GM23338 (cell line): ENCODE measurements around the gene CASQ2. TPM values are rescaled to one million over a fixed set of nuclear protein-coding genes. Genes with fewer than 3 reads are reported as not detected.

Source experiments
- ATAC-seq: fragments of 200-7000 bp; cut with Tn5 transposase; 3 replicates; pipeline ENCODE4 v1.9.1; 2020
- DNase-seq: peaks from one replicate; pipeline ENCODE4 v3.0.0-alpha.2; 2015; ENCODE audit warnings: low spot score
- H2AFZ ChIP-seq: fragments of 200-600 bp; sonication (generic); 2 replicates; pipeline ENCODE4 v1.8.0; 2016; ENCODE audit warnings: antibody characterized with exemption, mild to moderate bottlenecking, moderate library complexity
- H3F3A ChIP-seq: fragments of 200-600 bp; sonication (generic); replicated peaks from 2 replicates; pipeline ENCODE4 v1.8.0; 2017; ENCODE audit warnings: antibody characterized with exemption, mixed run types, low read depth
- H3K27ac ChIP-seq: fragments of 200-600 bp; sonication (generic); 2 replicates; pipeline ENCODE4 v1.6.1; 2016; ENCODE audit warnings: low read depth
- H3K27me3 ChIP-seq: fragments of 200-600 bp; sonication (generic); 2 replicates; pipeline ENCODE4 v1.8.0; 2016; ENCODE audit warnings: mild to moderate bottlenecking, mixed run types, moderate library complexity; ENCODE audit not compliant: insufficient read depth
- H3K36me3 ChIP-seq: fragments of 200-600 bp; sonication (generic); 2 replicates; pipeline ENCODE4 v1.8.0; 2016; ENCODE audit warnings: mild to moderate bottlenecking; ENCODE audit not compliant: insufficient read depth
- H3K4me1 ChIP-seq: fragments of 200-600 bp; sonication (generic); 2 replicates; pipeline ENCODE4 v1.8.0; 2016; ENCODE audit warnings: mild to moderate bottlenecking, moderate library complexity; ENCODE audit not compliant: insufficient read depth
- H3K4me2 ChIP-seq: fragments of 200-600 bp; sonication (generic); 2 replicates; pipeline ENCODE4 v1.7.1; 2017; ENCODE audit warnings: mixed run types
- H3K4me3 ChIP-seq: fragments of 200-600 bp; sonication (generic); 2 replicates; pipeline ENCODE4 v1.6.1; 2016; ENCODE audit warnings: mixed run types
- H3K79me2 ChIP-seq: fragments of 200-600 bp; sonication (generic); replicated peaks from 2 replicates; pipeline ENCODE4 v1.8.0; 2017; ENCODE audit warnings: mild to moderate bottlenecking; ENCODE audit not compliant: insufficient read depth
- H3K9me2 ChIP-seq: fragments of 200-600 bp; sonication (generic); 2 replicates; pipeline ENCODE4 v1.8.0; 2017; ENCODE audit not compliant: insufficient read depth
- H4K20me1 ChIP-seq: fragments of 200-600 bp; sonication (generic); replicated peaks from 2 replicates; pipeline ENCODE4 v1.8.0; 2017; ENCODE audit warnings: mild to moderate bottlenecking; ENCODE audit not compliant: insufficient read depth
- H3K27ac Mint-ChIP-seq: 2 replicates; pipeline ENCODE4 v1.8.0; 2020; ENCODE audit warnings: inconsistent platforms, mild to moderate bottlenecking, moderate library complexity, mixed read lengths
- H3K27me3 Mint-ChIP-seq: 3 replicates; pipeline ENCODE4 v1.8.0; 2022; ENCODE audit warnings: low read depth, mild to moderate bottlenecking, moderate library complexity, mixed read lengths, inconsistent platforms; ENCODE audit not compliant: insufficient read depth, poor library complexity
- H3K36me3 Mint-ChIP-seq: 3 replicates; pipeline ENCODE4 v1.8.0; 2021; ENCODE audit warnings: low read depth, mild to moderate bottlenecking, inconsistent platforms, moderate library complexity, mixed read lengths
- H3K4me1 Mint-ChIP-seq: 3 replicates; pipeline ENCODE4 v1.8.0; 2020; ENCODE audit warnings: mild to moderate bottlenecking, inconsistent platforms, mixed read lengths
- H3K4me3 Mint-ChIP-seq: 3 replicates; pipeline ENCODE4 v1.8.0; 2021; ENCODE audit warnings: moderate library complexity, mild to moderate bottlenecking, inconsistent platforms, mixed read lengths
- H3K9me3 Mint-ChIP-seq: 3 replicates; pipeline ENCODE4 v1.8.0; 2020; ENCODE audit warnings: moderate library complexity, mild to moderate bottlenecking, inconsistent platforms, mixed read lengths
- CREB1 ChIP-seq: fragments of 250-450 bp; sonication (Bioruptor Pico); IDR thresholded peaks from 2 replicates; pipeline ENCODE4 v1.5.0; 2020; ENCODE audit warnings: low read depth, mild to moderate bottlenecking, moderate library complexity
- CTCF ChIP-seq, 2 experiments: fragments of 200-600 bp in 1 of 2; sonication (generic) in 1 of 2; conservative IDR thresholded peaks; 2 replicates each; pipeline versions ENCODE4 v1.5.1 to v1.6.1; 2016 to 2017; ENCODE audit warnings: antibody characterized with exemption in 2 of 2, low read depth in 2 of 2, mild to moderate bottlenecking in 2 of 2, moderate library complexity in 1 of 2
- ETS1 ChIP-seq: IDR thresholded peaks from 2 replicates; pipeline ENCODE4 v1.6.1; 2016; ENCODE audit warnings: antibody characterized with exemption
- EZH2 ChIP-seq: fragments of 200-600 bp; sonication (generic); IDR thresholded peaks from one replicate; pipeline ENCODE4 v1.8.0; 2017; ENCODE audit warnings: antibody characterized with exemption, mild to moderate bottlenecking, low read depth; ENCODE audit not compliant: unreplicated experiment
- EZH2phosphoT487 ChIP-seq: fragments of 200-600 bp; sonication (generic); IDR thresholded peaks from one replicate; pipeline ENCODE4 v1.8.1; 2018; ENCODE audit warnings: antibody characterized with exemption; ENCODE audit not compliant: unreplicated experiment
- JUNB ChIP-seq: IDR thresholded peaks from one replicate; pipeline ENCODE4 v1.6.1; 2016; ENCODE audit warnings: antibody characterized with exemption; ENCODE audit not compliant: unreplicated experiment
- NANOG ChIP-seq: IDR thresholded peaks from 2 replicates; pipeline ENCODE4 v1.6.1; 2016; ENCODE audit warnings: antibody characterized with exemption, borderline replicate concordance
- POLR2AphosphoS5 ChIP-seq: IDR thresholded peaks from 2 replicates; pipeline ENCODE4 v1.6.1; 2016; ENCODE audit warnings: antibody characterized with exemption, low read depth
- REST ChIP-seq: IDR thresholded peaks from one replicate; pipeline ENCODE4 v1.6.1; 2018; ENCODE audit warnings: antibody characterized with exemption; ENCODE audit not compliant: unreplicated experiment
- STAT1 ChIP-seq: IDR thresholded peaks from one replicate; pipeline ENCODE4 v1.6.1; 2016; ENCODE audit warnings: antibody characterized with exemption; ENCODE audit not compliant: unreplicated experiment
- ZNF114 ChIP-seq: fragments of 250-450 bp; sonication (Bioruptor Pico); IDR thresholded peaks from 2 replicates; pipeline ENCODE4 v1.5.0; 2020; ENCODE audit warnings: mild to moderate bottlenecking, moderate library complexity
- ZNF331 ChIP-seq: fragments of 250-450 bp; sonication (Bioruptor Pico); IDR thresholded peaks from 2 replicates; pipeline ENCODE4 v1.5.0; 2020; ENCODE audit warnings: low read depth, mild to moderate bottlenecking, moderate library complexity
- ZNF462 ChIP-seq: fragments of 250-450 bp; sonication (Bioruptor Pico); IDR thresholded peaks from 2 replicates; pipeline ENCODE4 v1.5.0; 2020; ENCODE audit warnings: mild to moderate bottlenecking, moderate library complexity
- polyA plus RNA-seq: library from polyadenylated mRNA; unstranded; fragments of >200 nt; fragmentation: Nextera tagmentation; extraction: Ambion mirVana; gene quantifications from 2 replicates; pipeline ENCODE4 v1.2.1, GENCODE V29; 2016
- total RNA-seq: library from RNA; depleted of rRNA; stranded (reverse); fragments of >200 nt; shearing (Covaris generic); gene quantifications from 2 replicates; pipeline ENCODE4 v1.2.3, GENCODE V29; 2014

CASQ2 gene
- total and polyA plus RNA-seq, 2 experiments from 2014 or later: not detected

- Histone ChIP-seq H3K9me2 (no peaks in the 10 kb centered on the region), H3K4me2 (no peak overlapping the region), H3K4me3 (no peak overlapping the region), H2AFZ (no peak overlapping the region), H3K79me2 (no peaks in the 10 kb centered on the region), H4K20me1 (no peaks in the 10 kb centered on the region), H3K27ac (no peak overlapping the region), H3K27me3 (no peaks in the 10 kb centered on the region), H3K4me1 (peaks cover 8% of the 10 kb centered on the region; the same call in 1 of the 2 replicates), H3F3A (no peaks in the 10 kb centered on the region), H3K36me3 (no peaks in the 10 kb centered on the region)
- no peak for TF ChIP-seq ZNF462 (CRISPR knock-in tag)
- no peak for TF ChIP-seq EZH2phosphoT487
- no peak for TF ChIP-seq CTCF (conservative IDR thresholded peaks at IDR 0.05; ENCODE audit: low read depth in 2 of 2)
- TF ChIP-seq EZH2: no peak
- no peak for TF ChIP-seq CREB1 (CRISPR knock-in tag)
- TF ChIP-seq JUNB: no peak
- no peak for TF ChIP-seq ZNF331
- no peak for TF ChIP-seq ZNF114 (CRISPR knock-in tag)
- no peak for TF ChIP-seq POLR2AphosphoS5
- TF ChIP-seq ETS1: no peak
- TF ChIP-seq STAT1: no peak
- TF ChIP-seq REST: no peak
- TF ChIP-seq NANOG: no peak
- H3K4me3 Mint-ChIP-seq: no peak overlapping the region
- no peaks in the 10 kb centered on the region for H3K36me3 Mint-ChIP-seq
- H3K27ac Mint-ChIP-seq: no peak overlapping the region
- no peaks in the 10 kb centered on the region for H3K9me3 Mint-ChIP-seq
- ATAC-seq (peak; percentile 52), DNase-seq (no peak)
- peaks cover 12% of the 10 kb centered on the region for H3K27me3 Mint-ChIP-seq
- H3K4me1 Mint-ChIP-seq: peaks cover 19% of the 10 kb centered on the region
Observed at GRCh38 chr1:115718011-115718754, 50.3 kb downstream of the CASQ2 start.
